ENCODE results near the gene DZIP1.

DNA sequence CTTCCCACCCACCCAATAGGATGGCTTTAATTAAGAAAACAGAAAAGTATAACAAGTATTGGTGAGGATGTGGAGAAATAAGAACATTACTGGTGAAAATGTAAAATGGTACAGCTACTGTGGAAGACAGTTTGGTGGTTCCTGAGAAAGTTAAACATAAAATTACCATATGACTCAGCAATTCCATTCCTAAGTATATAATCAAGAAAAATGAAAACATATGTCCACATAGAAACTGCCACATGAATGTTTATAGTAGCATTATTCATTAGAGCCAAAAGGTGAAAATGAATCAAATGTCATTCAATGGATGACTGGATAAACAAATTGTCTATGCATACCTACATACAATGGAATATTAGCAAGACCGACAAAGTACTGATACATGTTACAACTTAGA, 16.9 kb downstream of the DZIP1 start:
- TF ChIP-seq, protein P1, sequence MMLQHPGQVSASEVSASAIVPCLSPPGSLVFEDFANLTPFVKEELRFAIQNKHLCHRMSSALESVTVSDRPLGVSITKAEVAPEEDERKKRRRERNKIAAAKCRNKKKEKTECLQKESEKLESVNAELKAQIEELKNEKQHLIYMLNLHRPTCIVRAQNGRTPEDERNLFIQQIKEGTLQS (IDR thresholded peaks at IDR 0.05): no peak
- TF ChIP-seq EZH2 (IDR thresholded peaks at IDR 0.05): no peak
- TF ChIP-seq, protein P2, sequence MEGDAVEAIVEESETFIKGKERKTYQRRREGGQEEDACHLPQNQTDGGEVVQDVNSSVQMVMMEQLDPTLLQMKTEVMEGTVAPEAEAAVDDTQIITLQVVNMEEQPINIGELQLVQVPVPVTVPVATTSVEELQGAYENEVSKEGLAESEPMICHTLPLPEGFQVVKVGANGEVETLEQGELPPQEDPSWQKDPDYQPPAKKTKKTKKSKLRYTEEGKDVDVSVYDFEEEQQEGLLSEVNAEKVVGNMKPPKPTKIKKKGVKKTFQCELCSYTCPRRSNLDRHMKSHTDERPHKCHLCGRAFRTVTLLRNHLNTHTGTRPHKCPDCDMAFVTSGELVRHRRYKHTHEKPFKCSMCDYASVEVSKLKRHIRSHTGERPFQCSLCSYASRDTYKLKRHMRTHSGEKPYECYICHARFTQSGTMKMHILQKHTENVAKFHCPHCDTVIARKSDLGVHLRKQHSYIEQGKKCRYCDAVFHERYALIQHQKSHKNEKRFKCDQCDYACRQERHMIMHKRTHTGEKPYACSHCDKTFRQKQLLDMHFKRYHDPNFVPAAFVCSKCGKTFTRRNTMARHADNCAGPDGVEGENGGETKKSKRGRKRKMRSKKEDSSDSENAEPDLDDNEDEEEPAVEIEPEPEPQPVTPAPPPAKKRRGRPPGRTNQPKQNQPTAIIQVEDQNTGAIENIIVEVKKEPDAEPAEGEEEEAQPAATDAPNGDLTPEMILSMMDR (IDR thresholded peaks at IDR 0.05 in 2 of 3, conservative IDR thresholded peaks at IDR 0.05 in 1 of 3; ENCODE audit: borderline replicate concordance in 1 of 3, insufficient read depth in 1 of 3, low read depth in 2 of 3, low read length in 2 of 3): no peak
- TF ChIP-seq POLR2A (IDR thresholded peaks at IDR 0.05; ENCODE audit: borderline replicate concordance, extremely low read depth, insufficient read depth, insufficient read length): no peak
- TF ChIP-seq, protein P3, sequence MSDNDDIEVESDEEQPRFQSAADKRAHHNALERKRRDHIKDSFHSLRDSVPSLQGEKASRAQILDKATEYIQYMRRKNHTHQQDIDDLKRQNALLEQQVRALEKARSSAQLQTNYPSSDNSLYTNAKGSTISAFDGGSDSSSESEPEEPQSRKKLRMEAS (IDR thresholded peaks at IDR 0.05): no peak
- no peak for TF ChIP-seq RAD21 (IDR thresholded peaks at IDR 0.05; ENCODE audit: low read depth)

Data from HCT116 (cell line).